ENCODE data around the gene LSAMP.
"Not testable (repeated sequence)": the region's sequence is repeated elsewhere in the genome, so short reads cannot be mapped to it uniquely, and the experiment has no call there.

Gene LSAMP

GRCh38 chr3:116083683-116084082 lies 361.6 kb downstream of the LSAMP start:
- no peak overlapping the region for H3K4me3 Mint-ChIP-seq
- no peak overlapping the region for H3K27ac Mint-ChIP-seq
- no peaks in the 10 kb centered on the region for H3K36me3 Mint-ChIP-seq
- DNase-seq (ENCODE audit: low spot score in 2 of 2) (no peak), ATAC-seq (no peak)
- H3K4me1 Mint-ChIP-seq, result no peaks in the 10 kb centered on the region
- H3K9me3 Mint-ChIP-seq, result peaks cover 7% of the 10 kb centered on the region

- Mint-ChIP-seq H3K4me1 (no peaks in the 10 kb centered on the region), H3K9me3 (peaks cover 7% of the 10 kb centered on the region), H3K27ac (no peak overlapping the region), H3K4me3 (no peak overlapping the region), H3K36me3 (no peaks in the 10 kb centered on the region)
- no peak for ATAC-seq
- no peak for DNase-seq (ENCODE audit: low spot score in 2 of 2)
Measured at GRCh38 chr3:116078561-116078960, 366.7 kb downstream of the LSAMP start.

- H3K27ac Mint-ChIP-seq, result no peak overlapping the region
- no peak for ATAC-seq
- H3K4me3 Mint-ChIP-seq, result no peak overlapping the region
- H3K4me1 Mint-ChIP-seq, result no peaks in the 10 kb centered on the region
- H3K9me3 Mint-ChIP-seq, result peaks cover 7% of the 10 kb centered on the region
- no peaks in the 10 kb centered on the region for H3K36me3 Mint-ChIP-seq
- no peak for DNase-seq (ENCODE audit: low spot score in 2 of 2)
Measured at GRCh38 chr3:116077557-116077956, 367.7 kb downstream of the LSAMP start.

GRCh38 chr3:116077059-116077458 lies 368.2 kb downstream of the LSAMP start:
- Mint-ChIP-seq H3K9me3 (peaks cover 7% of the 10 kb centered on the region), H3K27ac (no peak overlapping the region), H3K4me3 (no peak overlapping the region), H3K4me1 (no peaks in the 10 kb centered on the region), H3K36me3 (no peaks in the 10 kb centered on the region)
- no peak for DNase-seq (ENCODE audit: low spot score in 2 of 2)
- no peak for ATAC-seq

DNA sequence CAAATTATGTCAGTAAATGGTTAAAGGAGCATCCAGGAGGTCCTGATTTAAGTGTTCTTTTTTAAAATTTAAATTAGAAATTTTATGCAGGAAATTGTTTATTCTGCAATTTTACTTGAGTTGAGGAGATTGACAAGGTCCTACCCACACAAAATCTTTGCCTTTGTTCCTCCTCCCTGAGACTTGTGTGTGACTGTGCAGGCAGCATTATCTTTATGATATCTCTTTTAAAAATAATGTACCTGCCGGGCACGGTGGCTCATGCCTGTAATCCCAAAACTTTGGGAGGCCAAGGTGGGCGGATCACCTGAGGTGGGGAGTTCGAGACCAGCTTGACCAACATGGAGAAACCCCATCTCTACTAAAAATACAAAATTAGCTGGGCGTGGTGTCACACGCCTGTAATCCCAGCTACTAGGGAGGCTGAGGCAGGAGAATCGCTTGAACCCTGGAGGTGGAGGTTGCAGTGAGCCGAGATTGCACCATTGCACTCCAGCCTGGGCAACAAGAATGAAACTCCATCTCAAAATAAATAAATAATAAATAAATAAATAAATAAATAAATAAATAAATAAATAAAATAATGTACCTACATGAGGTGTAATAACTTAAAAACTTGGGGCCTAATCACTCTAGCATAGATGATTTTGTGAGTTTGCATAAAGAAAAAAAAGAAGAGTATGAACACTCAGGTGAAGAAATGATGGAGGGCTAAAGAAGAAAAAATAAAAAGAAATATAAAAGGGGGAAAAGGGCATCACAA lies 374.6 kb downstream of the LSAMP start:
- not testable (repeated sequence) for ATAC-seq, H3K27ac Mint-ChIP-seq, H3K9me3 Mint-ChIP-seq

DNA sequence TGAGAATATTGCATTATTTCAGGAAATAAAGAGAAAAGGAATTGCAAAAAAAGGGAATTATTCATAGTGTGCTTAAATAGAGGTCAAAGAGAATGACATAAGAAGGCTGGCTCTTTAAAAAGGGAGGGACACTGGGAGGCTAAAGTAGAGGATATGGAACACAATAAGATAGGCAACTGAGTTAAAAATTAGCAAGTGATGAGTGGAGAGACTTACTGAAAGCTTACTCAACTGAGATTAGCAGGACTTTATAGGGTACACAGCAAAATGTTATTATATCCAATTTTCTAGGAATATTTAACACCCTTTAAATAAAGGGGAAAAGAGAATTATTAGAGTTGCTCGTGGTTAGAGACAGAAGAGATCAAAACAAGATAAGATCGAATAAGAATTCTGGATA lies 375.2 kb downstream of the LSAMP start:
- no peak for ATAC-seq
- Mint-ChIP-seq H3K4me3 (no peak overlapping the region), H3K36me3 (no peaks in the 10 kb centered on the region), H3K9me3 (peaks cover 7% of the 10 kb centered on the region), H3K27ac (no peak overlapping the region), H3K4me1 (no peaks in the 10 kb centered on the region)
- no peak for DNase-seq (ENCODE audit: low spot score in 2 of 2)

More for the DNA sequence above, 374.6 kb downstream of the LSAMP start:
- H3K36me3 Mint-ChIP-seq; H3K4me3 Mint-ChIP-seq; H3K4me1 Mint-ChIP-seq; DNase-seq (ENCODE audit: low spot score in 2 of 2): not testable (repeated sequence)

DNA sequence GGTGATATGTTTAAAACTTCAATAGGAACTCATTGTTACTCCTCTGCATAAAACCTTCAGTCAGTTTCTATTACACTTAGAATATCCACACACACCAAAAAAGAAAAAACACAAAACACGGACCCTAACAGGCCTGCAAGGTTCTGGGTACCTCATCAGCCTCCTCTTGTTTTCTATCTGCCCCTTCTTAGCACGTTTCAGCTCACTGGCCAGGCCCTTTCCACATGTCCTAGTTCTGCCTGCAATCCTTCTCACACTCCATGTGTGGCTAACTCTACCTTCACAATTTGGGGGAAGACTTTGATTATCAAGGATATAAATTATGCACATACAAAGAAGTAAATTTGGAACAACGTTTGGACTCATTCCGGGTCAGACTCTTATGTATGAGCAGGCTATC lies 376.3 kb downstream of the LSAMP start:
- no peak overlapping the region for H3K27ac Mint-ChIP-seq
- ATAC-seq (no peak), DNase-seq (ENCODE audit: low spot score in 2 of 2) (no peak)
- no peaks in the 10 kb centered on the region for H3K4me1 Mint-ChIP-seq
- H3K9me3 Mint-ChIP-seq, result peaks cover 7% of the 10 kb centered on the region
- no peaks in the 10 kb centered on the region for H3K36me3 Mint-ChIP-seq
- no peak overlapping the region for H3K4me3 Mint-ChIP-seq

DNA sequence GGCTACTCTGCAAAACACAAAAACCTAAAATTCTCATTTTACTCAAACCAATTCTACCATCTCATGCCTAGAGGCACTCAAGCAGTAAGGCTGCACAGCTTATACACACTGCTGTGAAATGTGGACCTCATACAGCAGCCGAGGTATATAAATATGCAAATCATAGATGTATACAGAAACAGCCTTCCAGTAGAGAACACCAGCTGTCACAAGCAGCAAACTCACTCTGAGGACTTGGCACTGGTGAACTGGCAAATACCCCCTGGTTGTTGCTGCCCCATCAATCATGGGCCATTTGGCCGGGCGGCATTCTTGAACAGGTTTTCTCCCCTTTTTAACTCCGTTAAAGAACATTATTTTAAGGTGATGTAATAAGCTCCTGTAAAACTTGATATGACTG lies 378.0 kb downstream of the LSAMP start:
- no peak for ATAC-seq

GRCh38 chr3:116065501-116065900 lies 379.8 kb downstream of the LSAMP start:
- no peaks in the 10 kb centered on the region for H3K36me3 Mint-ChIP-seq
- no peak for DNase-seq (ENCODE audit: low spot score in 2 of 2)
- H3K4me1 Mint-ChIP-seq, result no peaks in the 10 kb centered on the region
- no peak overlapping the region for H3K4me3 Mint-ChIP-seq
- no peak for ATAC-seq
- H3K27ac Mint-ChIP-seq, result no peak overlapping the region
- H3K9me3 Mint-ChIP-seq, result peaks cover 7% of the 10 kb centered on the region

More for the DNA sequence above, 378.0 kb downstream of the LSAMP start:
- Mint-ChIP-seq H3K36me3 (no peaks in the 10 kb centered on the region), H3K27ac (no peak overlapping the region), H3K9me3 (peaks cover 7% of the 10 kb centered on the region), H3K4me3 (no peak overlapping the region), H3K4me1 (no peaks in the 10 kb centered on the region)
- DNase-seq (ENCODE audit: low spot score in 2 of 2), result no peak

GRCh38 chr3:116064646-116065045 lies 380.6 kb downstream of the LSAMP start:
- Mint-ChIP-seq H3K4me3 (no peak overlapping the region), H3K4me1 (no peaks in the 10 kb centered on the region), H3K36me3 (no peaks in the 10 kb centered on the region), H3K27ac (no peak overlapping the region), H3K9me3 (peaks cover 9% of the 10 kb centered on the region)
- no peak for DNase-seq (ENCODE audit: low spot score in 2 of 2)
- no peak for ATAC-seq

- Mint-ChIP-seq H3K9me3 (peaks cover 3% of the 10 kb centered on the region), H3K4me1 (no peaks in the 10 kb centered on the region), H3K4me3 (no peak overlapping the region), H3K27ac (no peak overlapping the region), H3K36me3 (no peaks in the 10 kb centered on the region)
- ATAC-seq (no peak), DNase-seq (ENCODE audit: low spot score in 2 of 2) (no peak)
Measured at GRCh38 chr3:116059421-116060096, 385.7 kb downstream of the LSAMP start.

DNA sequence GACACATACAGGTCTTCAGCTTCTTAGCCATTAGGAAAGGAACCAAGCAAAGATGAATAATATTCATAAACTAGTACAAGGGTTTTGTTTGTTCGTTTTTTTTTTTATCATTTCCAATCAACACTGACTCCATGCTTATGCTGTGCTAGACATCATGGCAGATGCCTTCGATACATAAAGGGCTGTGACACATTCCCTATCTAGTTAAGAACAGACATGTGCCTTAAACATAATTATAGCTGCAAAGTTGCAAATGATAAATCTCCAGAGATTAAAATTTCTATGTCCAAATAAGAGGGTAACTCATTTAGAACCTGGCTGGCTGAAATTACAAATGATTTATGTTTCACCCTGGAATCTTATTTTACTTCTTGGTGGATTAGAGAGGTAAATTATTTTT lies 386.4 kb downstream of the LSAMP start:
- Mint-ChIP-seq H3K9me3 (peaks cover 3% of the 10 kb centered on the region), H3K27ac (no peak overlapping the region)
- ATAC-seq, result no peak

GRCh38 chr3:116057400-116058006 lies 387.8 kb downstream of the LSAMP start:
- no peak overlapping the region for H3K27ac Mint-ChIP-seq
- DNase-seq (ENCODE audit: low spot score in 2 of 2) (no peak), ATAC-seq (no peak)
- no peaks in the 10 kb centered on the region for H3K4me1 Mint-ChIP-seq
- peaks cover 3% of the 10 kb centered on the region for H3K9me3 Mint-ChIP-seq
- H3K36me3 Mint-ChIP-seq, result no peaks in the 10 kb centered on the region
- no peak overlapping the region for H3K4me3 Mint-ChIP-seq

More for the DNA sequence above, 386.4 kb downstream of the LSAMP start:
- H3K4me1 Mint-ChIP-seq, result no peaks in the 10 kb centered on the region
- H3K4me3 Mint-ChIP-seq, result no peak overlapping the region
- no peaks in the 10 kb centered on the region for H3K36me3 Mint-ChIP-seq
- no peak for DNase-seq (ENCODE audit: low spot score in 2 of 2)

DNA sequence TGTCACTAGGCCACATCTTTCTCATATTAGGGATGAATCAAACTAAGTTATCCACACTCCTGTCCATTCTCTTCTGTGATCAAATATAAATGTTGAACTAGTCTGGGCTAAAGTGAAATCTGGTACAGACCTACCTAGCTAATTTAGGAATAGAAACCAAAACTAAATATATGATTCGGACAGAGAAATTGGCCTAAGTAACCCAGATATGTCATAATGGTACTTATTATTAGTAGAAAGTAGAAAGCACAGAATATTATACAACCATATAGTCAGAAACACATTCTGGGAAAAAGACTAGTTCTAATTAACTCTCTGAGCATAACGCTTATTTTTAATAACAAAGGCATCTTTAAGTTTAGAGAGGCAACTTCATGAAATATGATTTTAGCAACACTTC lies 389.0 kb downstream of the LSAMP start:
- no peak for DNase-seq (ENCODE audit: low spot score in 2 of 2)
- Mint-ChIP-seq H3K4me1 (no peaks in the 10 kb centered on the region), H3K9me3 (peaks cover 7% of the 10 kb centered on the region), H3K4me3 (no peak overlapping the region), H3K36me3 (no peaks in the 10 kb centered on the region), H3K27ac (no peak overlapping the region)
- ATAC-seq, result no peak

DNA sequence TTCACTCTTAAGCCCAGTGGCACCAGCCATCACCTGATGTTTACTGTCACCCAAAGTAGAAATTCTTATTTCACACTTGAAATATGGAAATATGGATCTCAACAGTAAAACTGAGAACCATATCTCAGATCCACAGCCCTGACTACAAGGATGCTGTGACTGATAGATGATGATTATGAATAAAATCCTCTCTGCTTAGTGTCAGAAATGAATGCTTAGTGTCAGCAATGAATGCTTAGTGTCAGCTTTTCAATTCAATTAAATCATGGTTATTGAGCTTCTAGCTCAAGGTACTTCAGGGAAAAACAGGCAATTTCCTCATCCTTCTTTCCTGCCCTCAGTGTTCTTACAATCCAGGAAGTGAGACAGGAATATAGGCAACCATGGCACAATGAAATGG lies 392.3 kb downstream of the LSAMP start:
- peaks cover 4% of the 10 kb centered on the region for H3K9me3 Mint-ChIP-seq
- H3K4me3 Mint-ChIP-seq, result no peak overlapping the region
- DNase-seq (ENCODE audit: low spot score in 2 of 2), result no peak
- no peak for ATAC-seq
- no peaks in the 10 kb centered on the region for H3K36me3 Mint-ChIP-seq
- H3K27ac Mint-ChIP-seq, result no peak overlapping the region
- H3K4me1 Mint-ChIP-seq, result no peaks in the 10 kb centered on the region

- no peaks in the 10 kb centered on the region for H3K36me3 Mint-ChIP-seq
- H3K4me3 Mint-ChIP-seq, result no peak overlapping the region
- H3K4me1 Mint-ChIP-seq, result no peaks in the 10 kb centered on the region
- ATAC-seq, result no peak
- DNase-seq (ENCODE audit: low spot score in 2 of 2), result no peak
- H3K27ac Mint-ChIP-seq, result no peak overlapping the region
- peaks cover 4% of the 10 kb centered on the region for H3K9me3 Mint-ChIP-seq
Measured at GRCh38 chr3:116052602-116053001, 392.7 kb downstream of the LSAMP start.
